PFSK-1 (cell line): Measurements from ENCODE around the gene FBH1.

Source experiments
- FOXP2 ChIP-seq: optimal IDR thresholded peaks from 2 replicates; pipeline ENCODE3; 2011; ENCODE audit warnings: borderline replicate concordance, control low read depth, inconsistent platforms; ENCODE audit not compliant: insufficient read depth; ENCODE audit errors: extremely low read length, extremely low read depth
- POLR2AphosphoS5 ChIP-seq: IDR thresholded peaks from 2 replicates; pipeline ENCODE4 v1.6.1; 2012; ENCODE audit warnings: low read depth, mild to moderate bottlenecking, control low read depth, low read length, moderate library complexity
- SIN3A ChIP-seq: IDR thresholded peaks from 2 replicates; pipeline ENCODE4 v1.6.1; 2012; ENCODE audit warnings: mild to moderate bottlenecking, low read length, moderate library complexity, borderline replicate concordance; ENCODE audit not compliant: insufficient read depth
- TAF1 ChIP-seq: IDR thresholded peaks from 2 replicates; pipeline ENCODE4 v1.6.1; 2012; ENCODE audit warnings: low read length, control low read depth, borderline replicate concordance; ENCODE audit not compliant: insufficient read depth
- TF ChIP-seq, protein P1 (sequence below), 2 experiments: IDR thresholded peaks; 2 replicates each; pipeline versions ENCODE4 v1.6.1 to v1.8.0; 2011 to 2012; ENCODE audit warnings: low read depth in 2 of 2, low read length in 2 of 2, control low read depth in 1 of 2, inconsistent platforms in 1 of 2, mild to moderate bottlenecking in 1 of 2, moderate library complexity in 1 of 2; ENCODE audit not compliant: insufficient read depth in 1 of 2

The FBH1 gene

DNA sequence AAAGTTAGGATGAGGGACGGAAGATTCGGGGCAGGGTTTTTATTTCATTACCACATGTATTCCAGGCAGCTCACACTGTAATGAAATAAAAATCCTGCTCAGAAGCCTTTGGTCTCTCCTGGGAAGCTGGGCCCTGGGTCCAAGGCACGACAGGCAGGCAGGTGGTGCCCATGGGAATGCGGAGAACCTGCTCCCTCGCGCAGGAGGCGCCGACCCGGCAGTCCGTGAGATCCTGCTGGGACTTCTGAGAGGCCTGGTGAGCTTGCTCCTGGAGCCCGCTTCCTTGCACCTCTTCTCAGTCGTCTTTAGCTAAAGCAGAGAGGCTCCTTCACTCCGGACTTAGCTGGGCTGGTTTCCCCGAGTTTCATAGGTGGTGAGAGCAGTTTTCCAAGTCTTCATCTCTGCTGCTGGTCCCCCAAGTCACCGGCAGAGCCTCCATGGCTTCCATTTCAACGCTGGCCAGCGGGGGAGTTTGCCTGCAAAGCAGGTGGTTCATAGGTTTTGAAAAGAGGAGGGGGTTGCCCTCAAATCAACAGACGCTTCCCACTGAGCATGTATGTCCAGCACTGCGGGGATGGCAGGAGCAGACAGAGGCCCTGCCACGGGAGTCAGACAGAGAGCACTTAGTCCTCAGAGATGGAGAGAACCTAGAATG lies 62.8 kb downstream of the FBH1 start:
- TF ChIP-seq FOXP2, result no peak
- no peak for TF ChIP-seq TAF1
- no peak for TF ChIP-seq POLR2AphosphoS5
- TF ChIP-seq, protein P1, sequence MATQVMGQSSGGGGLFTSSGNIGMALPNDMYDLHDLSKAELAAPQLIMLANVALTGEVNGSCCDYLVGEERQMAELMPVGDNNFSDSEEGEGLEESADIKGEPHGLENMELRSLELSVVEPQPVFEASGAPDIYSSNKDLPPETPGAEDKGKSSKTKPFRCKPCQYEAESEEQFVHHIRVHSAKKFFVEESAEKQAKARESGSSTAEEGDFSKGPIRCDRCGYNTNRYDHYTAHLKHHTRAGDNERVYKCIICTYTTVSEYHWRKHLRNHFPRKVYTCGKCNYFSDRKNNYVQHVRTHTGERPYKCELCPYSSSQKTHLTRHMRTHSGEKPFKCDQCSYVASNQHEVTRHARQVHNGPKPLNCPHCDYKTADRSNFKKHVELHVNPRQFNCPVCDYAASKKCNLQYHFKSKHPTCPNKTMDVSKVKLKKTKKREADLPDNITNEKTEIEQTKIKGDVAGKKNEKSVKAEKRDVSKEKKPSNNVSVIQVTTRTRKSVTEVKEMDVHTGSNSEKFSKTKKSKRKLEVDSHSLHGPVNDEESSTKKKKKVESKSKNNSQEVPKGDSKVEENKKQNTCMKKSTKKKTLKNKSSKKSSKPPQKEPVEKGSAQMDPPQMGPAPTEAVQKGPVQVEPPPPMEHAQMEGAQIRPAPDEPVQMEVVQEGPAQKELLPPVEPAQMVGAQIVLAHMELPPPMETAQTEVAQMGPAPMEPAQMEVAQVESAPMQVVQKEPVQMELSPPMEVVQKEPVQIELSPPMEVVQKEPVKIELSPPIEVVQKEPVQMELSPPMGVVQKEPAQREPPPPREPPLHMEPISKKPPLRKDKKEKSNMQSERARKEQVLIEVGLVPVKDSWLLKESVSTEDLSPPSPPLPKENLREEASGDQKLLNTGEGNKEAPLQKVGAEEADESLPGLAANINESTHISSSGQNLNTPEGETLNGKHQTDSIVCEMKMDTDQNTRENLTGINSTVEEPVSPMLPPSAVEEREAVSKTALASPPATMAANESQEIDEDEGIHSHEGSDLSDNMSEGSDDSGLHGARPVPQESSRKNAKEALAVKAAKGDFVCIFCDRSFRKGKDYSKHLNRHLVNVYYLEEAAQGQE (IDR thresholded peaks at IDR 0.05; ENCODE audit: insufficient read depth in 1 of 2, low read depth in 2 of 2, low read length in 2 of 2), result no peak
- no peak for TF ChIP-seq SIN3A

DNA sequence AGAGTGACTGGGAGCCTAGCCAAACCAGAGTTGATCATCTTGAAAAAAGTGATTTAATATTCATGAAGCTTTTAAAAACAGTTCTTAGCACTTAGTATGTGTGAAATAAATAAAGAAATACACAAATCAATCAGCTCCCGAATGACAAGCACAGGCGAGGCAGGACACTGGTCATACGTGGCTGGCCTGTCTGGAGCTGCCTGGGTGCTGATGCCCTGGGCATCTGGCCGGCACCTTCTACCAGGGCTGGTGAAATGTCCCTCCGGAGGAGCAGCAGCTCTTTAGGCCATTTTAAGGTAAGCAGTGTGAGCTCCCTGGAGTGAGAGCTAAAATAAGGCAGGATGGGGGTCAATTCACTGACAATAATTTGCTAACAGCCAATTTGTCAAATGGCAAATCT lies 63.6 kb downstream of the FBH1 start:
- TF ChIP-seq, protein P1 (IDR thresholded peaks at IDR 0.05; ENCODE audit: insufficient read depth in 1 of 2, low read depth in 2 of 2, low read length in 2 of 2), result no peak
- TF ChIP-seq TAF1, result no peak

DNA sequence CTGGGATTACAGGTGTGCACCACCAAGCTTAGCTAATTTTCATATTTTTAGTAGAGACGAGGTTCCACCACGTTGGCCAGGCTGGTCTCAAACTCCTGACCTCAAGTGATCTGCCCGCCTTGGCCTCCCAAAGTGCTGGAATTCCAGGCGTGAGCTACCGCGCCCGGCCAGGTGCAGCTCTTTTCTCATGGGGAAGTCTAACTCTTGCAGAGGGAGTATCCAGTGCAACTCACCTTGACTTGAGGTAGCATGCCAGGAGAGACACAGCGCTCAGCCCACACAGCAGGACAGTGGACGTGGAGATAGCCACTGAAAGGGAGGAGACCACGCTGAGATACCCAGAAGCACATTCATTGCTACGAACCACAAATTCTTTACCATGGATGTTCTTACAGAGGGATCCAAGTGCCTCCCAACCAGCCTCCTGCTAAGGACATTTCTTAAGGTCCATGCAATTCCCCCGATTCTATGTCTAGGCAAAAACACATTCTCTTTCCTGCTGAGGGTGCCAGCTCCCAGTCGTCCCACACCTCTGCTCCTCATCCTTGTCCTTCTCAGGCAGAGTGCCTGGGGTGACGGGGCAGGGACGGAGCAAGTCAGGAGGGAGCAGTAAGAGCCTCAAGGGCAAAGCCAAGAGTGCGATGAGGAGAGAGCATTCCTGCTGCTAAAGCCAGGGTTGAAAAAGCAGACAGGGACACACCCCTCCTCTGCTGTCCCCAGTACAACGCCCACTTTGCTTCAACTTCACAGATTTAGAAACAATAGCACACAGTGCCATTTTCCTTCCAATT lies 66.3 kb downstream of the FBH1 start:
- TF ChIP-seq FOXP2 (no peak), POLR2AphosphoS5 (no peak), SIN3A (no peak), TAF1 (no peak)
- TF ChIP-seq, protein P1 (IDR thresholded peaks at IDR 0.05; ENCODE audit: insufficient read depth in 1 of 2, low read depth in 2 of 2, low read length in 2 of 2), result no peak

DNA sequence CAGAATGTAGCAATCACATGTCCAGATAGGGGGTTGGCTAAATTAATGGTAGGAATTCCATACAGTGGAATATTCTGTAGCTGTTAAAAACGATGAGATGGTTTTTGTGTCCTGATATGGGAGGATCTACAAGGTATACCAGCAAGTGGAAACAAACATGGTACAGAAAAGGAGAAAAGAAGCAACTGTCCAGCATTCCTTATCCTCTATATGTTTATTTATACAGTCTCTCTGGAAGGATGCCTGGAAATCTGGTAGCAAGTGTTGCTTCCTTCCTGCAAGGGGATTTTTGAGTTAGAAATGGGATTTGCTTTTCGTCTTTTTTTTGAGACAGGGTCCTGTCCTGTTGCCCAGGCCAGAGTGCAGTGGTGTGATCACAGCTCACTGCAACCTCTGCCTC lies 68.0 kb downstream of the FBH1 start:
- TF ChIP-seq POLR2AphosphoS5, result no peak

DNA sequence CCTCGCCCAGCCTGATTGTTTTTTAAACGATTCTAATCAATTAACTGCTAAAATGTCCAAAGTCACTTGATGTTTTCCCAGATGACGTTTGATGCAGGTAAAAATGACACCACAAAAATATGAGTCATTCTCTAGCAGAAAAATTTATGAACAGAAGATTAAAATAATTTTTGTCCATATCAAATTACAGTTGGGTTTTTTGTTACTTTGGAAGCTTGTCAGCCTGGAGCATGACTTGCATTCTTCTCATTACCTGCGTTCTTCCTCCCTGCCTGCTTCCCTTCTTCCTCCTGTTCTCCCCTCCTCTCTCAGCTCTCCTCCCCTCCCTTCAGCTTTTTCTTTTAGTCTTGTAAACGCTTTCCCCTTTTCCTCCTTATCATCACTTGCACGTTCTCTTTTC lies 68.6 kb downstream of the FBH1 start:
- no peak for TF ChIP-seq POLR2AphosphoS5
- TF ChIP-seq FOXP2, result no peak
- TF ChIP-seq TAF1, result no peak
- TF ChIP-seq, protein P1 (IDR thresholded peaks at IDR 0.05; ENCODE audit: insufficient read depth in 1 of 2, low read depth in 2 of 2, low read length in 2 of 2), result no peak
- TF ChIP-seq SIN3A, result no peak
